Hippocampal formation (tissue), 2 donors: Measurements from ENCODE around the gene ENTPD5.

Source experiments
- DNase-seq, 2 donors: peaks; one replicate each; lab custom pipeline; 2025; lab: John Stamatoyannopoulos, UW

Gene ENTPD5

GRCh38 chr14:74018586-74019407, at the start of gene ENTPD5, which contains the start of gene BBOF1:
TSS of gene ENTPD5 (minus strand) at chr14:74019288. CDS start at chr14:73988102, 31,186 bp downstream.
TSS of gene BBOF1 (plus strand) at chr14:74019349. CDS start at chr14:74019479, 130 bp downstream.
- DNase-seq, result peak; percentile 76 to 86

GRCh38 chr14:74065746-74066575, 46.9 kb upstream of the ENTPD5 start:
- no peak for DNase-seq

- DNase-seq, result no peak
These were observed 45.8 kb upstream of the ENTPD5 start for GRCh38 chr14:74064883-74065282.

GRCh38 chr14:74064426-74064825, 45.3 kb upstream of the ENTPD5 start:
- no peak for DNase-seq

- DNase-seq, result no peak
These were observed 43.7 kb upstream of the ENTPD5 start for GRCh38 chr14:74062809-74063150.

GRCh38 chr14:74049876-74050495, 30.9 kb upstream of the ENTPD5 start:
- DNase-seq, result peak in 1 of 2 donors; percentile 6

- no peak for DNase-seq
These were observed 29.2 kb upstream of the ENTPD5 start for GRCh38 chr14:74048281-74048680.

GRCh38 chr14:74045522-74045921, 26.4 kb upstream of the ENTPD5 start:
- DNase-seq, result no peak

GRCh38 chr14:74042296-74042695, 23.2 kb upstream of the ENTPD5 start:
- no peak for DNase-seq

- DNase-seq, result peak in 1 of 2 donors; percentile 60
These were observed 19.2 kb upstream of the ENTPD5 start for GRCh38 chr14:74038020-74038859.

- DNase-seq, result no peak
These were observed 16.5 kb upstream of the ENTPD5 start for GRCh38 chr14:74035556-74035955.

GRCh38 chr14:74034572-74034971, 15.5 kb upstream of the ENTPD5 start:
- no peak for DNase-seq

- DNase-seq, result no peak
These were observed 10.0 kb upstream of the ENTPD5 start for GRCh38 chr14:74029136-74029535.

GRCh38 chr14:74022346-74022745, 3.3 kb upstream of the ENTPD5 start:
- DNase-seq, result no peak

- DNase-seq, result no peak
These were observed 485 bp upstream of the ENTPD5 start for GRCh38 chr14:74019408-74020137.

GRCh38 chr14:74018174-74018585, 908 bp downstream of the ENTPD5 start:
- peak in 1 of 2 donors; percentile 2 for DNase-seq

GRCh38 chr14:74015963-74016362, 3.1 kb downstream of the ENTPD5 start:
- DNase-seq, result no peak

- DNase-seq, result no peak
These were observed 3.9 kb downstream of the ENTPD5 start for GRCh38 chr14:74015176-74015575.

- no peak for DNase-seq
These were observed 4.8 kb downstream of the ENTPD5 start for GRCh38 chr14:74014299-74014698.

GRCh38 chr14:74008843-74009499, 10.1 kb downstream of the ENTPD5 start:
- DNase-seq, result no peak
